ENCODE results near the gene LPCAT3.

GRCh38 chr12:7046383-7047105 lies 28.3 kb upstream of the LPCAT3 start:
- TF ChIP-seq POLR2AphosphoS5 (IDR thresholded peaks at IDR 0.05; ENCODE audit: insufficient read depth in 1 of 2, low read depth in 1 of 2) (no peak), CTCF (IDR thresholded peaks at IDR 0.05) (no peak), POLR2A (IDR thresholded peaks at IDR 0.05) (no peak)
